SU-DHL-6 (cell line): ENCODE measurements around the gene EPB41L2.

Experiments used
- H2AFZ ChIP-seq: fragments of 200-600 bp; sonication (generic); 2 replicates; pipeline ENCODE4 v1.6.1; 2014; ENCODE audit warnings: low read depth, mild to moderate bottlenecking, moderate library complexity, mixed read lengths, antibody characterized with exemption, low read length; ENCODE audit not compliant: severe bottlenecking
- H3F3A ChIP-seq: fragments of 200-600 bp; shearing (Covaris generic); 2 replicates; pipeline ENCODE4 v1.6.0; 2016; ENCODE audit warnings: antibody characterized with exemption, mild to moderate bottlenecking; ENCODE audit not compliant: insufficient read depth
- H3K27ac ChIP-seq: fragments of 200-600 bp; sonication (generic); 2 replicates; pipeline ENCODE4 v1.5.1; 2016; ENCODE audit warnings: low read depth, mild to moderate bottlenecking, low read length, moderate library complexity, mixed read lengths
- H3K27me3 ChIP-seq: fragments of 200-600 bp; sonication (generic), shearing (Covaris generic); 2 replicates; pipeline ENCODE4 v1.6.0; 2014; ENCODE audit warnings: mild to moderate bottlenecking, low read length
- H3K36me3 ChIP-seq: fragments of 200-600 bp; sonication (generic); 2 replicates; pipeline ENCODE4 v1.6.1; 2014; ENCODE audit warnings: mild to moderate bottlenecking, low read length, mixed read lengths
- H3K4me2 ChIP-seq: fragments of 300-600, 200-600 bp; shearing (Covaris generic), sonication (generic); 2 replicates; pipeline ENCODE4 v1.6.0; 2014; ENCODE audit warnings: low read length, low read depth, mild to moderate bottlenecking; ENCODE audit not compliant: poor library complexity, severe bottlenecking
- H3K4me3 ChIP-seq: fragments of 200-600 bp; sonication (generic); 2 replicates; pipeline ENCODE4 v1.5.1; 2014; ENCODE audit warnings: antibody characterized with exemption, low read length, mild to moderate bottlenecking, mixed read lengths; ENCODE audit not compliant: insufficient read depth, poor library complexity, severe bottlenecking
- H3K79me2 ChIP-seq: fragments of 200-600 bp; sonication (generic); 2 replicates; pipeline ENCODE4 v1.6.1; 2014; ENCODE audit warnings: mild to moderate bottlenecking, low read length, moderate library complexity; ENCODE audit not compliant: insufficient read depth
- H3K9ac ChIP-seq: fragments of 200-600 bp; sonication (generic); 2 replicates; pipeline ENCODE4 v1.7.0; 2014; ENCODE audit warnings: mild to moderate bottlenecking, low read length
- H3K9me2 ChIP-seq: fragments of 200-600 bp; sonication (generic); replicated peaks from 2 replicates; pipeline ENCODE4 v1.6.1; 2014; ENCODE audit warnings: low read length; ENCODE audit not compliant: insufficient read depth
- H3K9me3 ChIP-seq: fragments of 200-600 bp; sonication (generic); 2 replicates; pipeline ENCODE4 v1.6.1; 2014; ENCODE audit warnings: low read length, mixed read lengths; ENCODE audit not compliant: insufficient read depth
- H4K20me1 ChIP-seq: fragments of 200-600 bp; sonication (generic); 2 replicates; pipeline ENCODE4 v1.6.1; 2014; ENCODE audit warnings: low read depth, mild to moderate bottlenecking, antibody characterized with exemption, low read length, moderate library complexity, mixed read lengths
- CTCF ChIP-seq: fragments of 200-600 bp; sonication (generic); IDR thresholded peaks from one replicate; pipeline ENCODE4 v1.5.1; 2017; ENCODE audit warnings: antibody characterized with exemption, mild to moderate bottlenecking, low read length, moderate library complexity; ENCODE audit not compliant: insufficient read depth, poor library complexity, severe bottlenecking
- EZH2phosphoT487 ChIP-seq: fragments of 200-600 bp; sonication (generic), shearing (Covaris generic); conservative IDR thresholded peaks from 2 replicates; pipeline ENCODE4 v1.6.1; 2018; ENCODE audit warnings: mild to moderate bottlenecking, antibody characterized with exemption, low read length, moderate library complexity, mixed read lengths

EPB41L2 gene

GRCh38 chr6:130843575-130844320 lies 219.3 kb downstream of the EPB41L2 start:
- TF ChIP-seq CTCF (no peak), EZH2phosphoT487 (no peak)
- Histone ChIP-seq H3K79me2 (no peaks in the 10 kb centered on the region), H3F3A (no peaks in the 10 kb centered on the region), H3K4me2 (no peak overlapping the region), H3K27ac (no peak overlapping the region), H3K36me3 (no peaks in the 10 kb centered on the region), H3K9me2 (no peaks in the 10 kb centered on the region), H3K9ac (no peak overlapping the region), H3K4me3 (no peak overlapping the region), H3K27me3 (no peaks in the 10 kb centered on the region), H4K20me1 (no peaks in the 10 kb centered on the region), H2AFZ (no peak overlapping the region), H3K9me3 (no peaks in the 10 kb centered on the region)

- Histone ChIP-seq H3F3A (no peaks in the 10 kb centered on the region), H3K4me3 (no peak overlapping the region), H3K9me3 (no peaks in the 10 kb centered on the region), H3K79me2 (no peaks in the 10 kb centered on the region), H3K9me2 (no peaks in the 10 kb centered on the region), H2AFZ (no peak overlapping the region), H3K27me3 (no peaks in the 10 kb centered on the region), H4K20me1 (no peaks in the 10 kb centered on the region), H3K27ac (no peak overlapping the region), H3K4me2 (no peak overlapping the region), H3K9ac (no peak overlapping the region), H3K36me3 (no peaks in the 10 kb centered on the region)
- no peak for TF ChIP-seq CTCF
- no peak for TF ChIP-seq EZH2phosphoT487
Measured at GRCh38 chr6:130841128-130841728, 221.8 kb downstream of the EPB41L2 start.

- H3K27ac ChIP-seq, result no peak overlapping the region
- H3K9me2 ChIP-seq, result no peaks in the 10 kb centered on the region
- no peaks in the 10 kb centered on the region for H3F3A ChIP-seq
- H3K27me3 ChIP-seq, result no peaks in the 10 kb centered on the region
- no peak overlapping the region for H3K9ac ChIP-seq
- H3K4me2 ChIP-seq, result no peak overlapping the region
- no peak overlapping the region for H3K4me3 ChIP-seq
- no peaks in the 10 kb centered on the region for H4K20me1 ChIP-seq
- H3K9me3 ChIP-seq, result no peaks in the 10 kb centered on the region
- H3K36me3 ChIP-seq, result no peaks in the 10 kb centered on the region
- no peak for TF ChIP-seq EZH2phosphoT487
- TF ChIP-seq CTCF, result no peak
- no peak overlapping the region for H2AFZ ChIP-seq
- H3K79me2 ChIP-seq, result no peaks in the 10 kb centered on the region
Measured at GRCh38 chr6:130840050-130840449, 223.0 kb downstream of the EPB41L2 start.
